GM12874 (cell line): ENCODE results near the gene LMX1B.

Source experiments
- TF ChIP-seq, protein P1 (sequence below): IDR thresholded peaks from 2 replicates; pipeline ENCODE4 v1.5.1; 2011; ENCODE audit warnings: low read depth, mild to moderate bottlenecking, control low read depth, low read length, moderate library complexity; ENCODE audit not compliant: insufficient read depth

Gene LMX1B

DNA sequence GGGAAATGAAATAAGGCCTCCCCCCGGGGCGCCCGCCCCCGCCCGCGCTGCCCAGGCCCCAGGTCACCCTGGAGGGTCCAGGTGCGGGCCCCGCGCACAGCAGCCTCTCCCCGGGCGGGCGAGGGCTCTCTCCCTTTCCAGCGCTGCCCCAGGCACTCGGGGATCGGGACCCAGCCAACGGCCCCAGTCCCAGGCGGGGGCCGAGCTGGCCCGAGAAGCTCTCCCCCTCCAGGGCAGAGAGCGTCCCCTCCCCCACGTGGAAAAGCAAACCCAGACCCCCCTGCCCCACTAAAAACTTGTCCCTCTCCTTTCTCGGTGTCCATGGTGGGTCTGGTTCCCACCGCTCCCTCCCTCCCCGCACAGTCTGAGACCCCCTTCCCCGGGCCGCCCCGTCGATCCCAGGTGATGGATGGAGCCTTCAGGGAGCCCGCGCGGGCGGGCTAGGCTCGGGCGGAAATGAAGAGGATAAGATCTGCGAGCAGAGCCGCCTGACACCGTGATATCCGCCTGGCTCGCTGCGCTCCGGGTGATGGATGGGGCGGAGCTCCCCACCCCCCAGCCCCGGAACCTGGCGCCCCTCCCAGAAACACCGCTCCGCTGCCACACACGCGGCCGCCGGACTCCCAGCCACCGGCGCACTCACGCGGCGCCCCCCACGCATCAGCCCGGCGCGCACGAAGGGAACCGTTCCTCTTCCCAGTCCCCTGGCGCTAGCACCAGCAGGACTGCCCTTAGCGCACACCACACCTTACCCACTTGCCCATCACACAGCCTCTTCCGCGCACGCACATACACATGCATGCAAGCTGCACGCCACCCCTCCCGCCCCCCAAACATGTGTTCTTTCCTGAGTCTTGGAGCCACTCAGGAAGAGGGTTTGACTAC is 109.4 kb downstream of the LMX1B start:
- TF ChIP-seq, protein P1, sequence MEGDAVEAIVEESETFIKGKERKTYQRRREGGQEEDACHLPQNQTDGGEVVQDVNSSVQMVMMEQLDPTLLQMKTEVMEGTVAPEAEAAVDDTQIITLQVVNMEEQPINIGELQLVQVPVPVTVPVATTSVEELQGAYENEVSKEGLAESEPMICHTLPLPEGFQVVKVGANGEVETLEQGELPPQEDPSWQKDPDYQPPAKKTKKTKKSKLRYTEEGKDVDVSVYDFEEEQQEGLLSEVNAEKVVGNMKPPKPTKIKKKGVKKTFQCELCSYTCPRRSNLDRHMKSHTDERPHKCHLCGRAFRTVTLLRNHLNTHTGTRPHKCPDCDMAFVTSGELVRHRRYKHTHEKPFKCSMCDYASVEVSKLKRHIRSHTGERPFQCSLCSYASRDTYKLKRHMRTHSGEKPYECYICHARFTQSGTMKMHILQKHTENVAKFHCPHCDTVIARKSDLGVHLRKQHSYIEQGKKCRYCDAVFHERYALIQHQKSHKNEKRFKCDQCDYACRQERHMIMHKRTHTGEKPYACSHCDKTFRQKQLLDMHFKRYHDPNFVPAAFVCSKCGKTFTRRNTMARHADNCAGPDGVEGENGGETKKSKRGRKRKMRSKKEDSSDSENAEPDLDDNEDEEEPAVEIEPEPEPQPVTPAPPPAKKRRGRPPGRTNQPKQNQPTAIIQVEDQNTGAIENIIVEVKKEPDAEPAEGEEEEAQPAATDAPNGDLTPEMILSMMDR: no peak

DNA sequence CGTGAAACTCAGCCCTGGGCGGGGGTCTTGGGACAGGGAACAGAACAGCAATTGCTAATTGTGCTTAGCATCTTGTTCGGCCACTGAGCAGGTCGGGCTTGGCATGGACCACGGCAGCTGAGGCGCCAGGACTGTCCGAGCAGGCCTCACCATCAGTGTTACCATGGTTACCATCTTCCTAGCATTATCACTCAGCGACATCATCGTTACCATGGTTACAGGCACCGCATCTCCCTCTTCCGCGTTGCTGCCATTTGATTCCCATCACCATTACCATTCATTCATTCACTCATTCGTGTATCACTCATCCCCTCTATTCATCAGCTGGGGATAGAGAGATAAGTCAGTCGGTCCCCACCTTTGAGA is 110.1 kb downstream of the LMX1B start:
- TF ChIP-seq, protein P1: no peak

DNA sequence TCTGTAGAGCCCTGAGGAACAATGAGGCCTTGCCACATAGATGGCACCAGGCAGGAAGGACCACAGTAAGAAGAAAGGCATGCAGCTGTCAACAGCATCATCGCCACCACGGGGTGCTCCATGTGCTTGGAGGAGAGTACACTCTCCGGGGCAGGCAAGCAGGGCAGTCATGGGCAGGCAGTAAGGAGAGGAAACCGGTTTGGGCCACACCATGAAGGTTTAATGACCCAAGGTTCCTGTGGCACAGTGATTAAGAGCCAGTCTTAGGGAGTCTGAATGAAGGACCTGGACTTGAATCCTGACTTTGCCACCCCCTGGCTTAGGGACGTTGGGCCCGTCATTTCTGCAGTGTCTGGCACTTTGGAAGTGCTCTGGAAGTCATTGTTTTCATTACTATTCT is 110.5 kb downstream of the LMX1B start:
- TF ChIP-seq, protein P1: no peak

DNA sequence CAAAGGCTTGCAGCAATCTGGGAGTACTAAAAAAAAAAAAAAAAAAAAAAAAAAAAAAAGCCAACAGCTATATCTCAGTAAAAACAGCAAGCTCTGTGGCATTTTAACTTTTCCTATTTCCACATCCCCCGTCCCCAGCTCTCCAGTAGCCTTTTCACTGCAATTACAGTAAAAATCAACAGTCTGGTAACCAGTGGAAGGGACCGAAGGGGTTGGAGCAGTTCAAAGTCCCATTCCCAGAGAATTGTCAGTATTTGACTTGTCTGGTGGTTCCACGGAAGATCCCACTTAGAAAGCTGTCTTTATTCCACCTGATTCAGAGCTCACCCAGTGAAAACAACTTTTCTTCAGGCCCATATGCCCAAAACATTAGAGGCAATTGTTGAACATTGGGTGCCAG is 119.3 kb downstream of the LMX1B start:
- TF ChIP-seq, protein P1: no peak

DNA sequence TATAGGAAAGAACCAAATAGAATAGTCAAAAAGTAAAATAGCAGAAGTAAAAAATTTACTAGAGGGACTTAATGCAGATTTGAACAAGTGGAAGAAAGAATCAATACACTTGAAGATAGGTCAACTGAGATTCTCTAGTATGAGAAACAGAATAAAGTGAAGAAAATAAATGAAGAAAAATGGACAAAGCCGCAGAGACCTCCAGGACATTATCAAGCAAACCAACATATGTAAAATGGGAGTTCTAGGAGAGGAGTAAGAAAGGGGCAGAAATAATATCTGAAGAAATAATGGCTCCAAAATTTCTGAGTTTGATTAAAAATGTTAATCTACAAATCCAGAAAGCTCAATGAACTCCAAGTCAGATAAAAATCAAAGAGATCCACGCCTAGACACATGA is 121.1 kb downstream of the LMX1B start:
- TF ChIP-seq, protein P1: no peak

DNA sequence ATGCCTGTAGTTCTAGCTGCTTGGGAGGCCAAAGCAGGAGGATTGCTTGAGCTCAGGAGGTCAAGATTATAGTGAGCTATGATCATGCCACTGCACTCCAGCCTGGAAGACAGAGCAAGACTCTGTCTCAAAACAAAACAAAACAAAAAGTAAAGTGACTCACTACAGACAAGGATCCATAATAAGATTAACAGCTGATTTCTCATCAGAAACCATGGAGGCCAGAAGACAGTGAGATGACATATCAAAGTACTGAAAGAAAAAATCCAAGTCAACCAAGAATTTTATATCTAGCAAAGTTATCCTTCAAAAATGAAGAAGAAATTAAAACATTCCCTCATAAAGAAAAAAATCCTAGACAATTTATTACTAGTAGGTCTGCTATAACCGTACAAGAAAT is 121.8 kb downstream of the LMX1B start:
- TF ChIP-seq, protein P1: no peak

DNA sequence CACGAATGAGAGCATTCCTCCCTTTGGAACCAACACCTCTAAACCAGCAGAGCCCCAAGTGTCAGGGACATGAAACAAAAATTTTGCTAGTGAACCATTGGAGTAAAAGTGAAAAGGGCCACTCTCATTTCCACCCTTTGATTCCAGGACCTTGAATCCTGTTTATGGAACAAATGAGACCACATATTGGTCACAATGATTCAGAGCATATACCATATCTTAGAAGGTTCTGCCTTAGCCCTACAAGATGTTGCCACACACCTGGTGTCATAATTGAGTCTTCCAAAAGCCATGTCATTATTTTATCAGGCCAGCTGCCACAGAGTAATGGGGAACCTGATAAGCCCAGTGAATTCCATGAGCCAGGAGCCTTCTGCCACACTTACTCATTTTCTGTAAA is 124.8 kb downstream of the LMX1B start:
- TF ChIP-seq, protein P1: no peak
